Measurements from ENCODE around the gene COL16A1.

GRCh38 chr1:31671147-31671546 is 32.7 kb downstream of the COL16A1 start:
- TF ChIP-seq, protein P1, sequence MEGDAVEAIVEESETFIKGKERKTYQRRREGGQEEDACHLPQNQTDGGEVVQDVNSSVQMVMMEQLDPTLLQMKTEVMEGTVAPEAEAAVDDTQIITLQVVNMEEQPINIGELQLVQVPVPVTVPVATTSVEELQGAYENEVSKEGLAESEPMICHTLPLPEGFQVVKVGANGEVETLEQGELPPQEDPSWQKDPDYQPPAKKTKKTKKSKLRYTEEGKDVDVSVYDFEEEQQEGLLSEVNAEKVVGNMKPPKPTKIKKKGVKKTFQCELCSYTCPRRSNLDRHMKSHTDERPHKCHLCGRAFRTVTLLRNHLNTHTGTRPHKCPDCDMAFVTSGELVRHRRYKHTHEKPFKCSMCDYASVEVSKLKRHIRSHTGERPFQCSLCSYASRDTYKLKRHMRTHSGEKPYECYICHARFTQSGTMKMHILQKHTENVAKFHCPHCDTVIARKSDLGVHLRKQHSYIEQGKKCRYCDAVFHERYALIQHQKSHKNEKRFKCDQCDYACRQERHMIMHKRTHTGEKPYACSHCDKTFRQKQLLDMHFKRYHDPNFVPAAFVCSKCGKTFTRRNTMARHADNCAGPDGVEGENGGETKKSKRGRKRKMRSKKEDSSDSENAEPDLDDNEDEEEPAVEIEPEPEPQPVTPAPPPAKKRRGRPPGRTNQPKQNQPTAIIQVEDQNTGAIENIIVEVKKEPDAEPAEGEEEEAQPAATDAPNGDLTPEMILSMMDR (IDR thresholded peaks at IDR 0.05), result no peak
- TF ChIP-seq POLR2A (IDR thresholded peaks at IDR 0.05), result no peak

Data from transverse colon (tissue), 3 donors.